Heart left ventricle (tissue), 16 donors: ENCODE data around the gene LAMA2. TPM values are rescaled to one million over a fixed set of nuclear protein-coding genes. Genes with fewer than 3 reads are reported as not detected.

Experiments used
- ATAC-seq, 4 donors: fragments of 200-7000 bp; cut with Tn5 transposase; one replicate each; pipeline ENCODE4 v1.9.1; 2020 to 2022; ENCODE audit warnings: moderate library complexity in 4 of 4, mild to moderate bottlenecking in 3 of 4, moderate number of reproducible peaks in 1 of 4
- DNase-seq, 5 donors: peaks; one replicate each; pipeline ENCODE4 v3.0.0-alpha.2; 2020
- H3K27ac ChIP-seq, 12 donors: fragments of 200-600 bp; sonication (generic) in 4 of 12; one replicate each; pipeline versions ENCODE4 v1.5.0 to v1.8.0; 2016 to 2022; ENCODE audit warnings: mild to moderate bottlenecking in 2 of 12
- H3K27me3 ChIP-seq, 9 donors: fragments of 200-600 bp; sonication (generic) in 2 of 9; one replicate each; pipeline versions ENCODE4 v1.5.1 to v1.8.0; 2016 to 2022; ENCODE audit warnings: mild to moderate bottlenecking in 3 of 9
- H3K36me3 ChIP-seq, 9 donors: fragments of 200-600 bp; sonication (generic) in 2 of 9; one replicate each; pipeline versions ENCODE4 v1.5.0 to v1.8.0; 2018 to 2022; ENCODE audit warnings: mild to moderate bottlenecking in 2 of 9
- H3K4me1 ChIP-seq, 12 donors: fragments of 200-600 bp; sonication (generic) in 4 of 12; one replicate each; pipeline versions ENCODE4 v1.5.0 to v1.8.0; 2016 to 2022; ENCODE audit warnings: mild to moderate bottlenecking in 3 of 12
- H3K4me3 ChIP-seq, 12 donors: fragments of 200-600 bp; sonication (generic) in 4 of 12; one replicate each; pipeline versions ENCODE4 v1.5.0 to v1.8.0; 2017 to 2022; ENCODE audit warnings: mild to moderate bottlenecking in 9 of 12, moderate library complexity in 4 of 12
- H3K9me3 ChIP-seq, 12 donors: fragments of 200-600 bp; sonication (generic) in 4 of 12; one replicate each; pipeline versions ENCODE4 v1.5.0 to v1.8.0; 2016 to 2022; ENCODE audit warnings: mild to moderate bottlenecking in 1 of 12
- POLR2A ChIP-seq, 2 donors: fragments of 450-650 bp; IDR thresholded peaks; one replicate each; pipeline ENCODE4 v1.6.1; 2017; ENCODE audit warnings: antibody characterized with exemption in 2 of 2, mild to moderate bottlenecking in 2 of 2, moderate library complexity in 2 of 2
- WGBS, 4 donors: extraction: QIAGEN DNeasy Blood & Tissue Kit in 2 of 4; methylation state at CpG; one replicate each; pipeline versions ENCODE4 v1.1.5 to v1.1.7; 2013 to 2018; 5-methylcytosine and 5-hydroxymethylcytosine counted together
- intact Hi-C, 10 donors: fragments of 100-400 bp; cut with DNase I; formaldehyde crosslinking; loops; one replicate each; pipeline versions ENCODE4 v1.11.1 to v1.14.2; 2022
- polyA plus RNA-seq, 2 donors: library from polyadenylated mRNA; stranded (reverse); fragments of 200-250 nt; gene quantifications; one replicate each; pipeline ENCODE4 v1.2.3, GENCODE V29; 2013
- total RNA-seq, 9 donors: library from RNA; depleted of rRNA in 2 of 9; stranded (reverse); fragments of >200 nt in 2 of 9; fragmentation: NEBNext Ultra II Directional in 3 of 9; extraction: Animal tissue kit (Norgen Biotek cat#: 25700) in 3 of 9; gene quantifications; one replicate each; pipeline versions ENCODE4 v1.1.0 to v1.2.4, GENCODE V29; 2016 to 2023
- TF ChIP-seq, protein P1 (sequence below), 12 donors: fragments of 200-600 bp; sonication (generic) in 4 of 12; IDR thresholded peaks; one replicate each; pipeline versions ENCODE4 v1.5.0 to v1.8.0; 2018 to 2022; ENCODE audit warnings: antibody characterized with exemption in 12 of 12, mild to moderate bottlenecking in 5 of 12
- donor health status: ischemic (EF 13 %, LVEDD 7.1; RV severe dilation, severe dysfunction).
- donor health status: healthy with polysubstance abuse.
- donor health status: DM: no; HTN: yes; CAD: no.
- donor health status: DM: no; HTN: no; CAD: no.
- donor health status: ischemic (EF 25% LVEDD 6.9; RV normal size, moderate dysfunction).
- donor health status: ischemic (EF 25% LVEDD 5.7; RV mildly dilated, moderate dysfunction).
- donor health status: healthy.
- donor health status: DM: yes; HTN: yes; CAD: no.
- donor health status: ischemic (EF 35%, LVEDD 5.7; RV mildly dilated, moderate dysfunction).
- donor health status: nonischemic (EF 11% LVEDD 7.7; RV severe dilation, severe dysfunction).
- donor health status: DM: yes; HTN: yes; CAD: no.
- donor health status: PGD.
- donor health status: ischemic (EF 29% LVEDD 5.4; RV normal size, mild dysfunction).
- donor health status: nonischemic (EF 23%, LVEDD 6.1; RV moderate dilation, normal function).

The LAMA2 gene
- total and polyA plus RNA-seq, 11 donors = 34.8 to 299 (median 206) TPM

DNA sequence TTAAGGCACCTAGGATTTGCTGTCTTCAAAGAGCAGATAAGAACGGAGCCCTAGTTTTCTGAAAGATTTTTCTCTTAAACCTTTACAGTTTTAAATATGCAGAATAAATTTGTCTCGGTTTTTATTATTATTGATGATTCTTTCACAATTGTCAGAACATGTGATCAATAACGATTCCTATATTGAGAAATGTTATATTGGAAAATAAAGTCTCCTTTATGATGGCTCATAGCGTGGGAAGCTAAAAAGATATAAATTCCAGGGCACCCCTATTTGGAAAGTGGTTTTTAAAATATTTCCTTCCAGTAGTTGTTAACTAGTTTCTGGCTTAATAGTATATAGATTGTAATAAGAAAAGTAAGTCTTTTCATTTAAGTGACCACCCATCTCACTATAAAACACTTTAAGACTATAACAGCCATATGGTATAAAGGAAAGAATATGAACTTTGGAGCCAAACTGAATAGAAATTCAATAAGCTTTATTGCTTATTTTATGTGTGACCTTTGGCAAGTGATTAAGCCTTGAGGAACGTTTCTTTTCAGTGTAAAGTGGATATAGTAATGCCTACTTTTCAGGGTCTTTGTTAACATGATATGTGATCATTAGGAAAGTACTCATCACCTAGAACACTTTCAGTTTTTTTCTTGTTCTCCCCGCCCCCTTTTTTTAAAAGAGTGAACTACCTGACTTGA lies 369.6 kb downstream of the LAMA2 start:
- peaks cover 0 to 73% (median 8%) of the 10 kb centered on the region in 9 donors for H3K36me3 ChIP-seq
- H3K4me3 ChIP-seq = no peak overlapping the region
- no peaks in the 10 kb centered on the region for H3K9me3 ChIP-seq
- DNase-seq (no peak), ATAC-seq (no peak)
- no peak overlapping the region for H3K27ac ChIP-seq
- H3K27me3 ChIP-seq = no peaks in the 10 kb centered on the region
- TF ChIP-seq POLR2A (IDR thresholded peaks at IDR 0.05) = no peak
- TF ChIP-seq, protein P1, sequence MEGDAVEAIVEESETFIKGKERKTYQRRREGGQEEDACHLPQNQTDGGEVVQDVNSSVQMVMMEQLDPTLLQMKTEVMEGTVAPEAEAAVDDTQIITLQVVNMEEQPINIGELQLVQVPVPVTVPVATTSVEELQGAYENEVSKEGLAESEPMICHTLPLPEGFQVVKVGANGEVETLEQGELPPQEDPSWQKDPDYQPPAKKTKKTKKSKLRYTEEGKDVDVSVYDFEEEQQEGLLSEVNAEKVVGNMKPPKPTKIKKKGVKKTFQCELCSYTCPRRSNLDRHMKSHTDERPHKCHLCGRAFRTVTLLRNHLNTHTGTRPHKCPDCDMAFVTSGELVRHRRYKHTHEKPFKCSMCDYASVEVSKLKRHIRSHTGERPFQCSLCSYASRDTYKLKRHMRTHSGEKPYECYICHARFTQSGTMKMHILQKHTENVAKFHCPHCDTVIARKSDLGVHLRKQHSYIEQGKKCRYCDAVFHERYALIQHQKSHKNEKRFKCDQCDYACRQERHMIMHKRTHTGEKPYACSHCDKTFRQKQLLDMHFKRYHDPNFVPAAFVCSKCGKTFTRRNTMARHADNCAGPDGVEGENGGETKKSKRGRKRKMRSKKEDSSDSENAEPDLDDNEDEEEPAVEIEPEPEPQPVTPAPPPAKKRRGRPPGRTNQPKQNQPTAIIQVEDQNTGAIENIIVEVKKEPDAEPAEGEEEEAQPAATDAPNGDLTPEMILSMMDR (IDR thresholded peaks at IDR 0.05) = no peak
- WGBS, 4 donors = 59 to 65% (median 62%) methylated on average over 6 of the region's 6 CpGs
- intact Hi-C loops = loop anchor here in 7 of 10 donors (2.0 to 10.0 kb wide), 7 partner anchors 116 to 528 kb away; partner anchors contain the start of gene LAMA2 (in 1 of the 7)
- H3K4me1 ChIP-seq = peaks cover 0 to 45% (median 20%) of the 10 kb centered on the region in 12 donors

DNA sequence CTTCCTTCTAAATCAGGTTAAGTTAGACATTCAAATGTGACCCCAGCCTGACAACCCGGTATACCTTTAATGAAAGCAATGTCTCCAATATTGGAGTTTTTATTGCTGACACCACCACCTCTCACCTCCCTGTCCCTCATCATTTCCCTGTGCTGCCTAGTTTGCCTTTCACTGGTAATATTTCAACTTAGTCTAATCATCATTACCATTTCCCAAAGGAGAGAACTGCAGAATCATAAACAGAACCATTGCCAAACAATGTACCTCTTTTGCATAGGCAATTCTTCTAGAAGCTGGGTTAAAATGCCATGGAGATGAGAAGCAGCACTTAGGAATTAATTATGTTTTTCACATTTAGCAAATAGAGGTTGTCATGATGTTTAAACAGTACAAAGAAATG lies 370.3 kb downstream of the LAMA2 start:
- no peak for TF ChIP-seq POLR2A (IDR thresholded peaks at IDR 0.05)
- TF ChIP-seq, protein P1 (IDR thresholded peaks at IDR 0.05) = no peak
- peaks cover 0 to 80% (median 8%) of the 10 kb centered on the region in 9 donors for H3K36me3 ChIP-seq
- no peaks in the 10 kb centered on the region for H3K9me3 ChIP-seq
- peaks cover 0 to 44% (median 18%) of the 10 kb centered on the region in 12 donors for H3K4me1 ChIP-seq
- H3K4me3 ChIP-seq = no peak overlapping the region
- ATAC-seq (no peak), DNase-seq (no peak)
- no peak overlapping the region for H3K27ac ChIP-seq
- H3K27me3 ChIP-seq = no peaks in the 10 kb centered on the region
- 80 to 94% (median 83%) methylated on average over 1 of the region's 1 CpG for WGBS, 4 donors
- intact Hi-C loops = loop anchor here in 7 of 10 donors (2.0 to 10.0 kb wide), 7 partner anchors 116 to 528 kb away; partner anchors contain the start of gene LAMA2 (in 1 of the 7)

DNA sequence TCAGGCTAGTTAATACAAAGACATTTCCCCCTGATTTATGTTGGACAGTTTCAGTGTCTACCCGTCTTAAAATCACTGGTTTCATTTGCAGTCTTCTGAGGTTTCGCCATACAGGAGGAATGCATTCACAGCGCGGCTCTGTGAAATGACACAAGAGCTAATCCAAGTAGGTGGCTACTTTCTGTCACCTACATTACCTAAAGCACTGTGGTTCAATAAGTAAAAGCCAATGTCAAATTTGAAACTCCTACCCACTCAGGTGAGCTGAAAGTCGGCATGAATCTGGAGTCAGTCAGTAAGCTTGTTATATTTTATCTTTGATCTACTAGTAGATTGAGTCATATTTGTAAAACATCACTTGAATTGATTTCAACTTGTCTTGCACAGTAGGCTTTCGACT lies 370.8 kb downstream of the LAMA2 start:
- Histone ChIP-seq H3K27ac (no peak overlapping the region), H3K36me3 (peaks cover 0 to 82% (median 8%) of the 10 kb centered on the region in 9 donors), H3K9me3 (no peaks in the 10 kb centered on the region), H3K4me3 (no peak overlapping the region), H3K4me1 (peaks cover 0 to 39% (median 16%) of the 10 kb centered on the region in 12 donors), H3K27me3 (no peaks in the 10 kb centered on the region)
- no peak for ATAC-seq
- intact Hi-C loops = loop anchor here in 7 of 10 donors (2.0 to 10.0 kb wide), 7 partner anchors 117 to 529 kb away; partner anchors contain the start of gene LAMA2 (in 1 of the 7)
- no peak for TF ChIP-seq POLR2A (IDR thresholded peaks at IDR 0.05)
- TF ChIP-seq, protein P1 (IDR thresholded peaks at IDR 0.05) = no peak
- DNase-seq = no peak
- 80 to 89% (median 87%) methylated on average over 6 of the region's 6 CpGs for WGBS, 4 donors

DNA sequence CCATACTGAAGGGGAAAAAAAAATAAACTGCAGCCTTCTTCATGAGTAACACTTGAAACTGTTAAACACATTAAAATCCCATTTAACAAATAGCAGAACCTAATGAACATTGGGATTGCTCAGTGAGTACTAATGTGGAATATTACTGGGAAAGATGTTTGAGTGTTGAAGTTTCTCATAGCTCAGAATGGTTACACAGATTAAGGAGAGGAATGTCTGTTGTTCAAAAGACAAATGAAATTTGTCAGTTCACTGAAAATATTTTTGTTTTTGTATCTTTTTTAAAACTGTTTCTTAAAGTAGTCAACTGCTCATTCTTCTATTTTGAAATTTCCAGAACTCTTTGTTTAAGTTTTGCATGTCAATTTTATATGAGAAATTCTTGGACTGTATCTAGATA lies 374.3 kb downstream of the LAMA2 start:
- H3K36me3 ChIP-seq = peaks cover 0 to 82% (median 12%) of the 10 kb centered on the region in 9 donors
- no peak for ATAC-seq
- TF ChIP-seq POLR2A (IDR thresholded peaks at IDR 0.05) = no peak
- TF ChIP-seq, protein P1 (IDR thresholded peaks at IDR 0.05) = no peak

More for the DNA sequence above, 374.3 kb downstream of the LAMA2 start:
- H3K4me3 ChIP-seq = no peak overlapping the region
- no peaks in the 10 kb centered on the region for H3K27me3 ChIP-seq
- intact Hi-C loops = loop anchor here in 3 of 10 donors (10.0 kb wide), 3 partner anchors 372 to 532 kb away; partner anchors contain the start of gene LAMA2 (in 1 of the 3)
- no peak for DNase-seq
- peaks cover 0 to 45% (median 10%) of the 10 kb centered on the region in 12 donors for H3K4me1 ChIP-seq
- H3K9me3 ChIP-seq = no peaks in the 10 kb centered on the region
- no peak overlapping the region for H3K27ac ChIP-seq
